ENCODE measurements around the gene DNAH10. TPM values are rescaled to one million over a fixed set of nuclear protein-coding genes. Genes with fewer than 3 reads are reported as not detected.
A peak's percentile ranks its signal among the peaks of the same experiment; 100 is the strongest.

Gene DNAH10
- total and polyA plus RNA-seq, 10 of the 15 experiments (the other 5 are each of a cell fraction or from before 2014, with no cell fraction given): 0.01 to 0.32 (median 0.06) TPM

GRCh38 chr12:123750159-123750656 is 11.9 kb upstream of the DNAH10 start:
- intact Hi-C loops (cut with micrococcal nuclease; ENCODE audit: unreplicated experiment) (no loop called here), in situ Hi-C loops (cut with MboI) (no loop called here)
- H3K9ac ChIP-seq (ENCODE audit: control insufficient read depth, insufficient read depth, low read length): no peak overlapping the region
- DNase-seq (ENCODE audit: low read depth, low spot score) (no peak), ATAC-seq (no peak), FAIRE-seq (no peak)
- no peaks in the 10 kb centered on the region for H3K79me2 ChIP-seq (ENCODE audit: control insufficient read depth, insufficient read depth, low read length)
- no peaks in the 10 kb centered on the region for H3K9me3 ChIP-seq (replicated peaks; ENCODE audit: control insufficient read depth, insufficient read depth, low read length)
- ChIA-PET SMC1A (ENCODE audit: uncharacterized antibody, unreplicated experiment) (no interaction called here), CTCF (interaction anchor here (1.6 kb wide), 1 partner anchor 11 kb away, joined by 3 read pairs; no protein-coding TSS in a partner anchor), POLR2A (interaction anchor here (1.1 kb wide), 1 partner anchor 37 kb away, joined by 4 read pairs; the partner anchor contains the start of gene ATP6V0A2), RAD21 (ENCODE audit: unreplicated experiment) (interaction anchor here (1.4 kb wide), 1 partner anchor 37 kb away, joined by 3 read pairs; no protein-coding TSS in a partner anchor)
- no peak overlapping the region for H3K4me3 ChIP-seq
- peaks cover 6 to 22% of the 10 kb centered on the region in 2 experiments for H3K36me3 ChIP-seq (ENCODE audit: control insufficient read depth in 2 of 2, insufficient read depth in 2 of 2, low read length in 1 of 2)
- TF ChIP-seq ESRRA (IDR thresholded peaks at IDR 0.05; ENCODE audit: low read length): no peak
- H3K27me3 ChIP-seq (replicated peaks in 1 of 2; ENCODE audit: control insufficient read depth in 2 of 2, insufficient read depth in 2 of 2, low read length in 1 of 2): no peaks in the 10 kb centered on the region
- H3K4me1 ChIP-seq (ENCODE audit: control insufficient read depth, insufficient read depth, low read length): no peaks in the 10 kb centered on the region; the same call in 1 of the 2 replicates
- BruUV-seq (replicated peaks): no TSS peak
- 87% methylated on average over 8 of the region's 8 CpGs for WGBS (ENCODE audit: insufficient coverage, insufficient replicate concordance, low lambda C conversion rate, missing lambda C conversion rate)
- no peak overlapping the region for H2AFZ ChIP-seq (ENCODE audit: control insufficient read depth, low read depth, low read length)
- no peak overlapping the region for H3K4me2 ChIP-seq (ENCODE audit: control insufficient read depth, insufficient read depth)
- H4K20me1 ChIP-seq (ENCODE audit: control insufficient read depth, insufficient read depth): no peaks in the 10 kb centered on the region
- H3K27ac ChIP-seq (ENCODE audit: control insufficient read depth, insufficient read depth): no peak overlapping the region

- H3K4me2 ChIP-seq (ENCODE audit: control insufficient read depth, insufficient read depth): no peak overlapping the region
- no peaks in the 10 kb centered on the region; the same call in 1 of the 2 replicates for H3K4me1 ChIP-seq (ENCODE audit: control insufficient read depth, insufficient read depth, low read length)
- CTCF ChIA-PET: no interaction called here
- in situ Hi-C loops (cut with MboI) (no loop called here), intact Hi-C loops (cut with micrococcal nuclease; ENCODE audit: unreplicated experiment) (no loop called here)
- H3K9ac ChIP-seq (ENCODE audit: control insufficient read depth, insufficient read depth, low read length): no peak overlapping the region
- peaks cover 6 to 25% of the 10 kb centered on the region in 2 experiments for H3K36me3 ChIP-seq (ENCODE audit: control insufficient read depth in 2 of 2, insufficient read depth in 2 of 2, low read length in 1 of 2)
- no peaks in the 10 kb centered on the region for H4K20me1 ChIP-seq (ENCODE audit: control insufficient read depth, insufficient read depth)
- BruUV-seq (replicated peaks): no TSS peak
- FAIRE-seq: no peak
- H3K27ac ChIP-seq (ENCODE audit: control insufficient read depth, insufficient read depth): no peak overlapping the region
- no peak for ATAC-seq
- H3K79me2 ChIP-seq (ENCODE audit: control insufficient read depth, insufficient read depth, low read length): no peaks in the 10 kb centered on the region
- no peak overlapping the region for H3K4me3 ChIP-seq
- POLR2A ChIA-PET: no interaction called here
- DNase-seq (ENCODE audit: low read depth, low spot score): no peak
- no peaks in the 10 kb centered on the region for H3K27me3 ChIP-seq (replicated peaks in 1 of 2; ENCODE audit: control insufficient read depth in 2 of 2, insufficient read depth in 2 of 2, low read length in 1 of 2)
- RAD21 ChIA-PET (ENCODE audit: unreplicated experiment): no interaction called here
- SMC1A ChIA-PET (ENCODE audit: uncharacterized antibody, unreplicated experiment): interaction anchor here (1.2 kb wide), 1 partner anchor 56 kb away, joined by 3 read pairs; no protein-coding TSS in a partner anchor
- H2AFZ ChIP-seq (ENCODE audit: control insufficient read depth, low read depth, low read length): no peak overlapping the region
- TF ChIP-seq RUNX3 (IDR thresholded peaks at IDR 0.05; ENCODE audit: low read length): peak; percentile 32; the same call in 1 of the 2 replicates
- no peak for TF ChIP-seq ZBED1 (IDR thresholded peaks at IDR 0.05; ENCODE audit: borderline replicate concordance)
- TF ChIP-seq IRF4 (IDR thresholded peaks at IDR 0.05; ENCODE audit: low read depth, low read length): no peak
- WGBS (ENCODE audit: insufficient coverage, insufficient replicate concordance, low lambda C conversion rate, missing lambda C conversion rate): 96% methylated on average over 3 of the region's 3 CpGs
- H3K9me3 ChIP-seq (replicated peaks; ENCODE audit: control insufficient read depth, insufficient read depth, low read length): no peaks in the 10 kb centered on the region
Observed at GRCh38 chr12:123752046-123752445, 10.1 kb upstream of the DNAH10 start.
